ENCODE measurements around the gene JAZF1.

DNA sequence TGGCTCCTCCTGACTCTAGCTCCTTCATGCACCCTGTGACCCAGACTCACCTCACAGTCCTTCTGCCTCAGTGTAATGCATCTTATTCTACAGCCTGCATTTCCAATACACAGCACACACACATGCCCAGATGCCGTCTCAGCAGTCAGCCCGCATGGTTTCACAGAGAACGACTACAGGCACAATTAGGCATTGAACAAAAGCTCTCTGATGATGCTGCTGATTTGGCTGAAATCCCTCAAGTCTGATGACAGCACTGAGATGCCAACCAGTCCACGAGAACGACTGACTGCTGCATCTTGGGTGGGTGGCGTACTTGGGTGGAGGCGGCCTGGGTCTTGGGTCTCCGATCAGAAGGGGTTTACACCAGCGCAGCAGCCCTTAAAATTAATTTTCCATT is 240.3 kb downstream of the JAZF1 start:
- TF ChIP-seq, protein P1, sequence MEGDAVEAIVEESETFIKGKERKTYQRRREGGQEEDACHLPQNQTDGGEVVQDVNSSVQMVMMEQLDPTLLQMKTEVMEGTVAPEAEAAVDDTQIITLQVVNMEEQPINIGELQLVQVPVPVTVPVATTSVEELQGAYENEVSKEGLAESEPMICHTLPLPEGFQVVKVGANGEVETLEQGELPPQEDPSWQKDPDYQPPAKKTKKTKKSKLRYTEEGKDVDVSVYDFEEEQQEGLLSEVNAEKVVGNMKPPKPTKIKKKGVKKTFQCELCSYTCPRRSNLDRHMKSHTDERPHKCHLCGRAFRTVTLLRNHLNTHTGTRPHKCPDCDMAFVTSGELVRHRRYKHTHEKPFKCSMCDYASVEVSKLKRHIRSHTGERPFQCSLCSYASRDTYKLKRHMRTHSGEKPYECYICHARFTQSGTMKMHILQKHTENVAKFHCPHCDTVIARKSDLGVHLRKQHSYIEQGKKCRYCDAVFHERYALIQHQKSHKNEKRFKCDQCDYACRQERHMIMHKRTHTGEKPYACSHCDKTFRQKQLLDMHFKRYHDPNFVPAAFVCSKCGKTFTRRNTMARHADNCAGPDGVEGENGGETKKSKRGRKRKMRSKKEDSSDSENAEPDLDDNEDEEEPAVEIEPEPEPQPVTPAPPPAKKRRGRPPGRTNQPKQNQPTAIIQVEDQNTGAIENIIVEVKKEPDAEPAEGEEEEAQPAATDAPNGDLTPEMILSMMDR (IDR thresholded peaks at IDR 0.05) = no peak
- TF ChIP-seq EZH2 (IDR thresholded peaks at IDR 0.05; ENCODE audit: borderline replicate concordance, insufficient read depth, low read depth, low read length, poor library complexity, severe bottlenecking) = no peak

Data from B cell (primary cell).